Inferior parietal cortex (tissue), 1 donor: ENCODE results near the gene ATG4D.
"Not testable (repeated sequence)": the region's sequence is repeated elsewhere in the genome, so short reads cannot be mapped to it uniquely, and the experiment has no call there.

ENCODE experiments used
- DNase-seq: peaks from one replicate; pipeline ENCODE4 v3.0.0-alpha.2; 2016; ENCODE audit errors: extremely low spot score

Gene ATG4D

DNA sequence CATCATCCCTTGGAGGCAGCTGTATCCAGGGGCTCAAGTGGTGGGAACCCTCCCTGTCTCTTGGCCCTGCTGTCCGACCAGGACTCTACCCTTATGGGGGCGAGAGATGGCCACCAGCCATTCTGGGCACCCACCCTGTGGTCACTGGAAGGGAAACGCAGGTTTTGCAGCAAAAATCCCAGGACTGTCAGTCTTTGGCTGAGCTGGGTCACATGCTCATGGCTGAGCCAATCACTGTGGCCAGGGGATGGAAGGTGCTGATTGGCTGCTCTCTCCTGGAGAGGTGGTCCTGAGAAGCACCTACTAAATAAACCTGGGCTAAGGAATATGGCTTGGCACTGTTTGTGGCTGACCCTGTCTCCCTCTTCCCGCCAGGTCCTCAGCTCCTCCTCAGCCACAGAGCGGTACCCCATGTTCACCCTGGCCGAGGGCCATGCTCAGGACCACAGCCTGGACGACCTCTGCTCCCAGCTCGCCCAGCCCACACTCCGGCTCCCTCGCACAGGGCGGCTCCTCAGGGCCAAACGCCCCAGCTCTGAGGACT lies 8.9 kb downstream of the ATG4D start:
- DNase-seq, result no peak

DNA sequence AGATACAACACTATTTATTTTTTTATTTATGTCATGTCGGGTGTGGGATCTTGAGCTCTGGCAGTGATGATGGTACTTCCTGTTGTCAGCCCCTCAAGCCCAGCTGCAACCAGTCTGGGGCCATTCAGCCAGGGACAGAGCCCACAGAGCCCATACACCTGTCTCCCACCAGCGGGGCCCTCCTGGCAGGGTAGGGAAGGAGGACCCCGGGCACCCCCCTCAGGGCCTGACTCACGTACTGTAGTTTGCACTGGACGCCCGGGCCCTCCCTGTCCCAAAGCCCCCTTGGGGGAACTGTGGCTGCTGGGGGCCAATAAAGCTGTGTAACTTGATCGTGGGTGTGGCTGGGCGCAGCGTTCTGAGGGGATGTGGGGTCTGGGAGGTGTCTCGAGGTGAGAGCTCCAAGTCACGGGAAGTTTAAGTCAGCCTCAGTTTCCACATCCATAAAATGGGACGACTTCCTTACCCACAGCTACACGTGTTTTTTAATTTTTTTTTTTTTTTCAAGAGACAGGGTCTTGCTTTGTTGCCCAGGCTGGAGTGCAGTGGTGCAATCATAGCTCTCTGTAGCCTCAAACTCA lies 9.5 kb downstream of the ATG4D start:
- no peak for DNase-seq

DNA sequence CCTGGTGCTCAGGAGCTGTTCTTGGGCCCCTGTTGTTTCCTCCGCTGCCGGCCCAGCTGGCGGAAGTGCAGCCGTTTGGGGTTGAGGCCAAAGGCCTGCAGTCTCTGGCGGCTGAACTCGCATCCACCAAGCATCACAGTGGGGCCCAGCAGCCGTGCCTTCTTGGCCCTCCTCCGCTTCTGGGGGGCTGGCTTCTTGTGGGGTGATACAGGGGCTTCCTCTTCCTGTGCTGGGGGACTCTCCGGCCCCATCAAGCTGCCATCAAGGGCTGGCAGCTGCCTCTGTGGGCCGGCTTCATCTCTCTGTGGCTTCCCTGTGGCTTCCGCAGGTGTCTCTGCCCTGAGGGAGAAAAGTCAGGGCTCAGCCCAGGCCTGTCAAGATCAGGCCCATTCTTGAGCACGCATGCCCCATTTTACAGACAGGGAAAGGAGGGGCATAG lies 10.3 kb downstream of the ATG4D start:
- DNase-seq, result no peak

DNA sequence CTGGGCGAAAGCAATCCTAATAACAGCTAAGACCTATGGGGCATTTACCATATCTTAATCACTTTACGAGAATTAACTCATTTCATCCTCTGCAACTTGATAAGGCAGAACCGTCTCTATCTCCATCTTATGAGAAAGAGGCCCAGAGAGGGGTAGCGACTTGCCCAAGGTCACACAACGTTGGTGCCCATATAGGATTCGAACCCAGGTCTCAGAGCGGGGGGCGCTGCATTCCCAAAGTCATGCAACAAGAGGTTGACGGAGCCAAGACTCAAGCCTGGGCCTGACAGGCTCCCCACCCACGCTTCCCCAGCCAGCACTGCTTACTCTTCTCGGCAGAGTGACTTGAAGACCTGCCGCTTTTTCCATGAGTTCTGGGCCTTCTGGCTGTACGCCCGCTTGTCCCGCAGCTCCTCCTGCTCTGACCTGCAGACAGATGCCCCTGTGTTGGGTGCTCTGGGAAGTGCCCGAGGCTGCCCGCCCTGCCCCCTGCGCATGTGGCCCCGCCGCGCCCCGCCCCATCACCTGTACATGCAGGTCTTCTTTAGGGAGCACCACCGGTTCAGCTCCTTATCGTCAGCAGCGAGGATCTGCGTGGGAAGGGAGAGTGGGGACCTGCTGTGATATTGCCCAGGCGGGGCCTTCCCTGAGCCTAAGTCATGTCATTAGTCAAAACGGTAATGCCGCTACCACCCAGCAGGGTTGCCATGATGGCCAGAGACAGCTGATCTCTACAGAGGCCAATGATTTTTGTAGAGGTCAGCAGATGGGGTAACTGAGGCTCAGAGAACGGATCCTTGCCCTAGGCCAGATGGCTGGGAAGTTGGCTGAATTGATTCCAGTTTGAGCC lies 11.3 kb downstream of the ATG4D start:
- DNase-seq, result no peak

DNA sequence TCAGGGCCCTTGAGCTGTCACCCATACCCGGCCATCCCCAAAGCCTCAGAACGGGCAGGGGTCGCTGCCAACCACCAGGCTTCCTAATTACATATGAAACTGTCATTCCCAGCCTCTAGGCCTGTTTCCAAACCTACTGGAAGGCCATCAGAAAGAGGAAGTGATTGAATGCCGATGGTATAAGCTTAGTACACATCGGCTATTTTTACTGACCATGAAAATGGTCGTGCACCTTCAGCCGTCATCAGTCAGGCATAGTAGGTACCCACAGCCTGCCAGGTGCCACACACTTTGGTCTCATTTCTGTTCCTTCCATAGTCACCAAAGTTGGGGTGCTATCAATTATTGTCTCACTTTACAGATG lies 11.9 kb downstream of the ATG4D start:
- no peak for DNase-seq

DNA sequence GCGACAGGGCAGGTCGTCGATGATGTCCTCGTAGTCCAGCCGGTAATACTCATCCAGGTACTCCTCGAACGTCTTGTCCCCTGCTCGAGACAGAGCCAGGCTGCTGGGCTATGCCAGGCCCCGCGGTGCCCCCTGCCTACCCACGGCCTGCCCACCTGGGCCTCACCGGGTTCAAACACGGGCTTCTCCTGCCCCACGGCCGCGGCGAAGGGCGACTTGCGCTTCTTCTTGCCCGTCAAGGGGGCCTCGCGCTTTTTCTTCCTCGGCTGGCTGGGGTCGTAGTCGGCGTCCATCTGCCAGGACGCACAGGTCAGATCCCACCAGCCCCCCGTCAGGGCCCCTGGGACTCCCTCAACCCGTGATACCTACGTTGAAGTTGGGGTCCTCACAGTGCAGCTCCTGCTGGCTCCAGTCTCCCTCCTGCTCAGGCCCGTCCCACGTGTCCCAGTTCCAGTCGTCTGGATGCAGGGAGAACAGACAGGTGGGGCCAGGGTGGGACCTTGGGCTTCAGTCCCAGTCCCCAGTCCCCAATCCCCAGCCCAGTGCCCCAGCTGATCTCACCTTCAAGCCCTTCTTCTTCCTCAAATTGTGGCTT lies 14.0 kb downstream of the ATG4D start:
- no peak for DNase-seq

DNA sequence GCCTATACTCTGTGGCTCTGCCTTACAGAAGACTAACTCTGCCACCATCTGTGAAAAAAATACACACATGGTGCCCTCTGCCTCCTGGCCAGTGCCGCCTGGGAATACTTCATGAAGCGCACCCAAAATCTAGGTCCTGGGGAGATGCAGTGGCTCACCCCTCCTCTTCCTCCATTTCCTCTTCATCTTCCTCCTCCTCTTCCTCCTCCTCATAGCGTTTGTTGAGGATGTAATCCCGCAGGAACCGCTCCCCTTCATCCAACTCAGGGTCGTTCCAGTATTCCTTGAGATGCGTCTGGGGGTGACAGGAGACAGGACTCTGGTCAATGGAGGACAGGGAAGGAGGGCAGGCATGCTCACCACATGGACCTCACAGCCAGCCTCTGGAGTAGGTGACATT lies 16.4 kb downstream of the ATG4D start:
- DNase-seq, result no peak

DNA sequence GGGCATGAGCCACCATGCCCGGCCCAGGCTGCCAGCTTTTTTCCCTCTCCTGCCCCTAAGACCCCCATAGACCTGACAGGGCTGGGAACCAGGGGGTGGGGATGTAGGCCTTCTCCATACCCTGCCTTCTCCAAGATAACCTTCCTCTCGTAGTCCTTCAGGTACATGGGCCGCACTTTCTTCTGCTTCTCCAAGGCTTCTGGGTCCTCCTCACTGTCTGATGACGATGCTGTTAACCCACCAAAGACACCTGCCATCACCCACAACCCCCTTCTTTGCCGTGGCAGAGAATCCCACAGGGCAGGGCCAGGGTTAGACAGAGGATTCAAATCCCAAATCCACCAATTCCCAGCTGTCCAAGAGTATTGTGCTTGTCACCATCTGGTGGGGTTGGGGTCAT lies 18.9 kb downstream of the ATG4D start:
- DNase-seq, result no peak

DNA sequence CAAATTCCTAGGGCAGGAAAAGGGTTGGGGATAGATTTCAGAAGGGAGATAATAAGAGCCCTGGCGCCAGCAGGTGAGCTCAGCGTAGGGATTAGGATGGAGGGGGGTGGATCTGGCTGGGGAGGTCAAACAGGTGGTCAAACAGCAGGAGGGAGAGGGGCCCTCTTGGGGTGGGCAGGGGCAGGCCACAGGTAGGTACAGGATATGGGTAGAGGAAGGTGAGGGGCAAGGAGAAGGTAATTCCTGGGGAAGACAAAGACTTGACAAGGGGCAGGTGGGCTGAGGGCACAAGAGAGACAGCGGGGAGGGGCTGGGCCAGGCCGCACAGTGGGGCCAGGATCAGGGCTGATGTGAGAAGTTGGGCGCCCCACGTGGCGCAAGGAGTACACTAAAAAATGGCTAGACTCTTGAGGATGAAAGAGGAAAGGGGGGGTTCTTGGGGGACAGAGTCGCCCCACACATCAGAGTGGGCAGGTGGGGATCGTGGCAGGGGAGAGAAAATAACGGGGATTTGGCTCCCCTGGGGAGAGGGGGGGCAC lies 21.4 kb downstream of the ATG4D start:
- no peak for DNase-seq

DNA sequence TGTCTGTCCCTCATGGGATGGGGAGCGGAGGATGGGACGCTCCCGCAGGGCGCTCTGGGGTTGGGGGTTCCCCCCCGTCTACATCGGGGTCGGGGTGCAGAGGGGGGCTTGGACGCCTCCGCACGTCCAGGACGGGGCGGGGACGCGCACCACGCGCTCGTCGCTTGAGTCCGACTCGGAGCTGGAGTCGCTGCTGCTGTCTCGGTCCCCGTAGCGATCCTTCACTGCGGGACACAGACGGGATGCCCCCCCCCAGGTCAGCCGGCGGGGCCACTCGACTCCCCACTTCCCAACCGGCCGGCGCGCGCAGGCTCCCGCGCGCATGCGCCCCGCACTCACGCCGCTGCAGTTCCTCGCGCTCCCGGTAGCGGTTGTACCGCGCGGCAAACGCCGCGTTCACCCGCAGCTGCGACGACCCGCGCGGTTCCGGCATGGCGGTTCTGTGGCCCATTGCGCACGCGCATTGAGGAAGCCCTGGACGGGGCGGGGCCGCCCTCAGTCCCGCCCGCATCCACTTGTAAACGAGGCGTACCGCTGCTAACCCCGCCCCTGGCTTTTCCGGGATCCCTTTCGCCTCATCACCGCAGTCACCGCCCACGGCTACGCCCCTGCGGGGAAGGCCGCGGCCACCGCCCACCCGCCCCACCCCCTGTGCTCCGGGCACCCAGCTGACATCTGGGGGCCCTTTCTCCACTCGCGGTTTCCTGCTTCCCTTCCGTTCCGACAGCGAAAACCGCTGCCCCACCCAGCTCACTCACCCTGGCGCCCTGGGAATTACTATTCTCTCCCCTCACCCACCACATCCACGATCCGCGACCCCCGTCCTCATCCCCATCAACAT lies 22.1 kb downstream of the ATG4D start, which contains the start of gene KRI1:
TSS of gene KRI1 (minus strand) at position 444 of the 841 bp plus-strand sequence. CDS start at position 433, 11 bp downstream.
- peak; percentile 96 for DNase-seq

DNA sequence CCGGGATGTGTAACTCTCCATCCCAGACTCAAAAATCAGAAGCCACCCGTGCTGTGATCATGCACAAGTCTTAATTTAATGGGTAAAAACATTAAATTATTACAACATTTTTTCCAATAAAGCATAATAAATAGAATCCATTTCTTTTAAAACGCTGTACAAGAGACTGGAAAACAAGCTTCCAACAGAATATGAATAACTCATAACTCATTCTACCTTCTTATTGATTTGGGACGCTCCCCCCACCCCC lies 22.6 kb downstream of the ATG4D start:
- no peak for DNase-seq

DNA sequence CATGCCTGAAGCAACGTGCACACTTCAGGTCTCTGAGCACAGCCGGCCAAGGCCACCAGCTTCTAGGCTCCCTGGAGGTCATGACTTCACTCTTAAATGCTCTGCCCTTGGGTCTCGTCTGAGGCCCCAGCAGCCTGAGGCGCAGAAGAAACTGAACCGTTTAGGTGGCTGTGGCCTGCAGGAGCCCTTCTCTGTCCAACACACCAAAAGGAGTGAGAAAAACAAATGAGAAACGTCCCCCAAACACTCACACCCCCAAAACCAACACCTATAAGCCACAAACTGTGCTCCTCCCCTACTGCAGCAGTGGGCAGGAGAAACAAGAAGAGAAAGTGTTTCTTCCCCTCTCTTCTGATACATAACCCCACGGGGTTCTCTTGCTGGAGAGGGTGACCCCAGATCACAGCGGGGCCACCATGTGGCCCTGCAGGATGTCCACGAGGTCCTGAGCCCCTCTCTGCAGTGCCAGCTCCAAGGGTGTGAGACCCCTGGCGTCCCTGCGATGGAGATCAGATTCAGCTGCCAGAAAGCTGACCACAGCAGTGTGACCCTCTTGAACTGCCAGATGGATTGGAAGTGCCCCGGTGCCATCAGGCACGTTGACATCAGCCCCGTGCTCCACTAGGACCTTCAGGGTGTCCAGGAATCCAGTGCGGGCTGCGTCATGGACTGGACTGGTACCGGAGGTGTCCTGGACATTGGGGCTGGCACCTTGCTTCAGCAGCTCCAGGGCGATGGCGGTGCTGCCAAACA lies 23.1 kb downstream of the ATG4D start:
- no peak for DNase-seq

DNA sequence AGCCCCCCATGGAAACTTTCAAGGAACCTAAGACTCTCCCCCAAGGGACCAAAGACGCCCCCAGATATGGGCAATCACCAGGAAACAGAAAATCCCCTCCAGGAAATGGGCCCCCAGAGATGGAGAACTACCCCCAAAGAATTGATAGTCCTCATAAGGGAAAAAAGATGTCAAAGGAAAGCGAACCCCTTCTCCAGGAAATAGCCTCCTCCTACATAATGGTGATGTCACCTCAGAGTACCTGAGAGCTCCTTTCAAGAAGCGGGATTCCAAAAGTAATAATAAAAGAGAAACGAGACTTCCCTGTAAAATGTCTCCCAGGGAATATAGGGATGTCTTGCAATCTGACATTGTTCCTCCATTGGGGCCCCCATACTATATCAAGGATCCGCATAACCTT lies 24.0 kb downstream of the ATG4D start:
- DNase-seq, result no peak

DNA sequence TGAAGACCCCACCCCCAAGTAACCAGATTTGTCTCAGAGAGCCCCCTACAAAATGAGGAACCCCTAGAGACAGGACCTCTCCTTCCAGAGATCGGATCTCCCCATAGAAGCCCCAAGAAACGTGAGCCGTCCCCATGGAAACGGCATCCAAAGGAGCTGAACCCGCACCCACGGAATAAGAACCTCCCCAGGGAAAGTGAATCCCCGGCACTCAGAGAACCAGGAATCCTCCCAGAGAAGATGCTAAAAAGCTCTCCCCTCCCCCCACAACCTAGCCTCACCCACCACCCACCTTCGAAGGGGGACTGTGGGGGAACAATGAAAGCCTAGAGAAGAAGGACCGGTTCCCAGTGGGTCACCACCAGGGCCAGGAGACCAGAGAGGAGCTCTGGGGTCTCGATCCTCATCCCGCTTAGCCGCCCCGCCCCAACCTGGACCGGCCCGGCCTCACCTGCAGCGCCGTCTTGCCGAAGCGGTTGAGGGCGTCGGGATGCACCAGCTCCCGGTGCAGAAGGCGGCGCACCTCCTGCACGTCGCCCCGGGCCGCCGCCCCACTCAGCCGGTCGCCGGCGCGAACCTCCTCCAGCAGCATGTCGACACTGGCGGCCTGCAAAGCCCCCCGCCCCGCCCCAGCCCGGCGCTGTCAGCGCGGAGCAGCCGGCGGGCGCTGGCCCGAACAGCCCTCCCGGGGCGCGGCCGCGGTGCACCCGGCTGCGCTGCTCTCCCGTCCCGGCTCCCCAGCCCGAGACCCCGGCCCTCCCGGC lies 24.5 kb downstream of the ATG4D start:
- DNase-seq, result peak; percentile 6

DNA sequence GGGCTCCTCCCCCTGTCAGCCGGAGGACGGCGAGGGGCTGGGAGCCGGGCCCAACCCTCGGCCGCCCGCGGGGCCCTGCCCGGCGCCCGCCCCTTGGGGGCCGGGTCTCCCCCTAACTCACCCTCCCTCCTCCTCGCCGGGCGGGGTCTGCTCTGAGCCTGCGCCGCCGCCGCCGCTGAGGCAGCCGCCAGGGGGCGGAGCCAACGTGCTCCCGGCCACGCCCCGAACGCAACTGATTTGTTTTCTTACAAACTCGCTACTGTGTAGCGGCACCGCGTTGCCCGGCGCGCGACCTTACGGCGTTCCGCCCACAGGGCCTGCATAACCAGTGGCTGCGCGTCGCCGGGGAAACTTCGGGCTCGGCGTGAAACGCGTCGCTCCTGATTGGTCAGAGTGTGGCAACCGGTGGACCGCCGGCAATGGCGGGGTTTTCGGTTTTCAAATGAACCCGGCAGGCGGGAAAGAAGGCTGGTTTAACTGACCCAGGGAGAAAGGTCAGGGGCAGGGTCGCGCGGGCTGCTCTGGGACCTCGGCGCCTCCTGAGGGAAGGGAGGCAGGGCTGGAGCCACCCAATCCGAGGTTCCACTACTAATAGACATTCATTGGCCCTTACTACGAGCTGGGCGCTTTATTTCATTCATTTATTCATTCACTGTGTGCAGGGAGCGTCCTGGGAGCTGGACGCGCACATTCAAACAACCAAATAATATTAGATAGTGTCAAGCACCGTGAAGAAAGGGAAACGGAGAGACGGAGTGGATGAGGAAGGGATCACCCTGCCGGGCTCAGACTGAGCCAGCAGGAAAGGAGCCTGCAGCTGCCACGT lies 25.3 kb downstream of the ATG4D start, which contains the start of gene CDKN2D:
TSS of gene CDKN2D (minus strand) at position 154 of the 826 bp plus-strand sequence. CDS start 326 bp downstream, outside the sequence.
- DNase-seq, result peak; percentile 99

DNA sequence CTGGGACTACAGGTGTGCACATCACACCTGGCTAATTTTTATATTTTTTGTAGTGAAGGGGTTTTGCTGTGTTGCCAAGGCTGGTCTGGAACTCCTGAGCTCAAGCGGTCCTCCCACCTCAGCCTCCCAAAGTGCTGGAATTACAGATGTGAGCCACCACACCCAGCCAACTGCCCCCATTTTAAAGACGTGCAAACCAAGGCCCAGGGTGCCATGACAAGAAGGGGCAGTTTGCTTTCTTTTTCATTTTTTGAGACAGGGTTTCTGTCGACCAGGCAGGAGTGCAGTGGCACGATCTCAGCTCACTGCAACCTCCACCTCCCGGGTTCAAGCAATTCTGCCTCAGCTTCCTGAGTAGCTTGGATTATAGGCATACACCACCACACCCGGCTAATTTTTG lies 30.1 kb downstream of the ATG4D start:
- not testable (repeated sequence) for DNase-seq

DNA sequence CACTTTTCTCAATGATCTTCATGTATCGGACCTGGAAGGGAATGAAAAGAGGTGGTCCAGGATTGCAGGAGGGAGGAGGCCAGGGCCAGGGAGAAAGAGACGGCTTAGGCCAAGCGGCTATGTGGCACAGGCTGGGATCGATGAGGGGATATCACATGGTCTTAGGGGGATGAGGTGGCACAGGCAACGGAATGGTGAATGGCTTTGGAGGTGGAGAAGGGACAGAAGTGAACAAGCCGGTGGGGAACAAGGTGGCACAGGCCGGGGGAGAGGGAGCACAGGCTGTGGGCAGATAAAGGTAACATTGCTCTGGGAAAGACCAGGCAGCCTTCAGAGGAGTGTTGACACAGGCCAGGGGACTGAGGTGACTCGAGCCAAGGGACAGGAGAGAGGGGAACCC lies 30.8 kb downstream of the ATG4D start:
- DNase-seq, result no peak

DNA sequence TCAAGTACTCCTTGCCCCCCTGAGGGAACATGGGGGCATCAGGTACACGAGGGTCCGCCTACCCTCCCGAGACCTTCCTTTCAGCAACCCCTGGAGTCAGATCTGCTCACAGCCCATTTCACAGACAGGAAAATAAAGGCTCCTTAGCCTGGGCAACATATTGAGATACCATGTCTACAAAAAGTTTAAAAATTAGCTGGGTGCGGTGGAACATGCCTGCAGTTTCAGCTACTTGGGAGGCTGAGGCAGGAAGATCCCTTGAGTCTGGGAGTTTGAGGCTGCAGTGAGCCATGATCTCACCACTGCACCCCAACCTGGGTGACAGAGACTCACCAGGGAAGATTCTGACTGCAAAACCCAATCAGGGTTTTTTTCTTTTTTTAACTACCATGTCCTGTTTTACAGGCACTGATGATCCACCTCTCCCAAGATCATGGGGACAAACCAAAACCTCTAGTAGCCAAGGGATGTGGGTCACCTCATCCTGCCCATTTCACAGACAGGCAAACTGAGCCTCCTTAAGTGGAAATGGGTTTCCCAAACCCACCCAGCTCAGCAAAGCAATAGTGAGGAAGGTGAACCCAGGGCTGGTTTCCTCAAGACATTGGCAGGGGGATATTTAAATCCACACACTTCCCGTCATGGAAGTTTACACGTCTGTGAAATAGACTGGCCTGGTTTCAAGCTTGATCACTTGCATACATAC lies 31.5 kb downstream of the ATG4D start:
- no peak for DNase-seq

DNA sequence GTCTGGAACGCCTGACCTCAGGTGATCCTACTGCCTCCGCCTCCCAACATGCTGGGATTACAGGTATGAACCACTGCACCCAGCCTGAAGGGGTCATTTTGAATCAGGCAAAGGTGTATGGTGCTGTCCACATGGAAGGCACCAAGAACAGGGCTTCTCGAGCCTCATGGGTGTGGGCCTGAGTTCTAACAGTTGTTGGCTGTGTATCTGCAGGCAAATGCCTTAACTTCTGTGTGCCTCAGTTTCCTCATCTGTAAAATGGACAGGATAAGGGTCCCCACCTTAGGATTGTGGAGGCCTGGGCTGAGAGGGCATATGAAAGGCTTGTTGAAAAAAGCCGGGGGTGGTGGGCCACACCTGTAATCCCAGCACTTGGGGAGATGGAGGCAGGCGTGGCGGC lies 34.2 kb downstream of the ATG4D start:
- no peak for DNase-seq
